B cell (primary cell): ENCODE measurements around the gene CFAP90. TPM values are rescaled to one million over a fixed set of nuclear protein-coding genes. Genes with fewer than 3 reads are reported as not detected.

Source experiments
- ATAC-seq: fragments of 200-7000 bp; cut with Tn5 transposase; one replicate; pipeline ENCODE4 v1.10.0; 2021; ENCODE audit warnings: low read depth, mild to moderate bottlenecking, moderate number of reproducible peaks, moderate library complexity
- CTCF ChIA-PET: fragments of 350-600 bp; sonication (Branson Sonifier 250); formaldehyde crosslinking; loops from one replicate; lab custom pipeline; 2021; ENCODE audit warnings: antibody characterized with exemption, inconsistent platforms; lab: Charles Lee
- POLR2A ChIA-PET: fragments of 350-600 bp; sonication (Branson Sonifier 250); formaldehyde crosslinking; loops from one replicate; lab custom pipeline; 2021; ENCODE audit warnings: antibody characterized with exemption; lab: Charles Lee
- DNase-seq: peaks from one replicate; pipeline ENCODE4 v3.0.0; 2013
- H2AFZ ChIP-seq: 2 replicates; pipeline ENCODE4 v1.6.1; 2012; ENCODE audit warnings: mild to moderate bottlenecking, low read depth, low read length; ENCODE audit not compliant: insufficient read depth, poor library complexity, severe bottlenecking
- H3K27ac ChIP-seq, 2 donors: 1 replicate in 1 of 2; 2 replicates in 1 of 2; pipeline ENCODE4 v1.5.1; 2012 to 2013; ENCODE audit warnings: low read length in 2 of 2, mild to moderate bottlenecking in 2 of 2, moderate library complexity in 1 of 2
- H3K27me3 ChIP-seq, 4 experiments: fragments of 200-600 bp in 1 of 4; sonication (generic) in 1 of 4; replicated peaks in 1 of 4; 1 replicate in 2 of 4; 2 replicates in 2 of 4; pipeline versions ENCODE4 v1.6.1 to v1.7.0; 2013 to 2016; ENCODE audit warnings: low read length in 3 of 4, mild to moderate bottlenecking in 2 of 4, mixed read lengths in 1 of 4, moderate library complexity in 1 of 4; ENCODE audit not compliant: insufficient read depth in 4 of 4, control insufficient read depth in 3 of 4; ENCODE audit errors: control extremely low read depth in 1 of 4
- H3K36me3 ChIP-seq, 2 experiments: replicated peaks in 1 of 2; 1 replicate in 1 of 2; 2 replicates in 1 of 2; pipeline versions ENCODE4 v1.6.1 to v1.7.1; 2013; ENCODE audit warnings: low read length in 1 of 2; ENCODE audit not compliant: insufficient read depth in 2 of 2, control insufficient read depth in 1 of 2; ENCODE audit errors: control extremely low read depth in 1 of 2, extremely low read depth in 1 of 2
- H3K4me1 ChIP-seq, 2 donors: fragments of 200-600 bp in 1 of 2; sonication (generic) in 1 of 2; 1 replicate in 1 of 2; 2 replicates in 1 of 2; pipeline versions ENCODE4 v1.5.1 to v1.6.1; 2013 to 2017; ENCODE audit warnings: low read length in 2 of 2; ENCODE audit not compliant: control insufficient read depth in 2 of 2, insufficient read depth in 2 of 2
- H3K4me2 ChIP-seq: replicated peaks from 2 replicates; pipeline ENCODE3; 2012; ENCODE audit warnings: mild to moderate bottlenecking, low read depth, low read length; ENCODE audit not compliant: poor library complexity, severe bottlenecking
- H3K4me3 ChIP-seq, 5 experiments: fragments of 200-600 bp in 1 of 5; sonication (generic) in 1 of 5; 1 replicate in 3 of 5; 2 replicates in 2 of 5; pipeline versions ENCODE4 v1.5.1 to v1.7.0; 2011 to 2016; ENCODE audit warnings: low read length in 4 of 5, mild to moderate bottlenecking in 4 of 5, low read depth in 2 of 5, control low read depth in 1 of 5, moderate library complexity in 1 of 5; ENCODE audit not compliant: insufficient read depth in 1 of 5; ENCODE audit errors: control extremely low read depth in 1 of 5, extremely low read depth in 1 of 5
- H3K79me2 ChIP-seq: fragments of 200-600 bp; sonication (generic); one replicate; pipeline ENCODE4 v1.6.0; 2016; ENCODE audit warnings: low read length; ENCODE audit not compliant: control insufficient read depth, insufficient read depth
- H3K9ac ChIP-seq: fragments of 200-600 bp; sonication (generic); 2 replicates; pipeline ENCODE4 v1.6.1; 2017; ENCODE audit warnings: mild to moderate bottlenecking, low read length, moderate library complexity
- H3K9me3 ChIP-seq, 3 donors: one replicate each; pipeline versions ENCODE4 v1.6.1 to v1.7.1; 2013; ENCODE audit warnings: low read length in 2 of 3; ENCODE audit not compliant: control insufficient read depth in 2 of 3, insufficient read depth in 1 of 3; ENCODE audit errors: control extremely low read depth in 1 of 3
- H4K20me1 ChIP-seq: 2 replicates; pipeline ENCODE4 v1.6.0; 2012; ENCODE audit warnings: mild to moderate bottlenecking, low read length; ENCODE audit not compliant: insufficient read depth, control insufficient read depth, poor library complexity, severe bottlenecking
- H3K27ac Mint-ChIP-seq: one replicate; pipeline ENCODE4 v1.8.0; 2021; ENCODE audit warnings: mixed read lengths
- H3K27me3 Mint-ChIP-seq: one replicate; pipeline ENCODE4 v1.8.0; 2021; ENCODE audit warnings: mixed read lengths
- H3K4me1 Mint-ChIP-seq: one replicate; pipeline ENCODE4 v1.8.0; 2021; ENCODE audit warnings: mixed read lengths
- H3K4me3 Mint-ChIP-seq: one replicate; pipeline ENCODE4 v1.8.0; 2021; ENCODE audit warnings: mixed read lengths
- H3K9me3 Mint-ChIP-seq: one replicate; pipeline ENCODE4 v1.8.0; 2022; ENCODE audit warnings: mixed read lengths; ENCODE audit not compliant: insufficient read depth
- EZH2 ChIP-seq: IDR thresholded peaks from 2 replicates; pipeline ENCODE4 v1.6.1; 2012; ENCODE audit warnings: borderline replicate concordance, low read depth, mild to moderate bottlenecking, moderate library complexity, low read length; ENCODE audit not compliant: insufficient read depth, poor library complexity, severe bottlenecking
- WGBS: methylation state at CpG from one replicate; pipeline ENCODE4 v1.1.5; 2013; ENCODE audit warnings: missing lambda C conversion rate; ENCODE audit not compliant: insufficient coverage; 5-methylcytosine and 5-hydroxymethylcytosine counted together
- intact Hi-C: fragments of 100-400 bp; cut with micrococcal nuclease; formaldehyde crosslinking; loops from one replicate; pipeline ENCODE4 v1.10.0; 2022
- polyA plus RNA-seq: library from polyadenylated mRNA; depleted of rRNA; stranded (reverse); fragments of >200 nt; gene quantifications from 2 replicates; pipeline ENCODE4 v1.2.3, GENCODE V29; 2012
- total RNA-seq, 2 donors: library from RNA; stranded (reverse); fragments of 120-200 nt in 1 of 2; gene quantifications; 1 replicate in 1 of 2; 2 replicates in 1 of 2; pipeline versions ENCODE4 v1.2.3 to v1.2.4, GENCODE V29; 2013 to 2022
- TF ChIP-seq, protein P1 (sequence below): fragments of 200-600 bp; IDR thresholded peaks from one replicate; pipeline ENCODE4 v1.8.0; 2022; ENCODE audit warnings: antibody characterized with exemption, mild to moderate bottlenecking

CFAP90 gene
- total and polyA plus RNA-seq, 2 donors (not counting 1 experiment from before 2014, with no cell fraction given): not detected

DNA sequence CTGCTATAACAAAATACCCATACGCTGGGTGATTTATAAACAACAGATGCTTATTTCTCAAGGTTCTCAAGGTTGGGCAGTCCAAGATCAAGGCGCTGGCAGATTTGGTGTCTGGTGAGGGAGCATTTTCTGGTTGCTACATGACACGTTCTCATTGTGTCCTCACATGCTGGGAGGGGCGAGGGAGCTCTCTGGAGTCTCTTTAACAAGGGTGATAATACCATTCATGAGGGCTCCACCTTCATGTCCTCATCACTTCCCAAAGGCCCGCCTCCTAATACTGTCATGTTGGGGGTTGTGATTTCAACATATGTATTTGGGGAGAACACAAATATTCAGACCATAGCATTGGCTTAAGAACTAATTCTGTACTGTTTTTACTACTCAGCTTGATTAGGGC is 4.6 kb downstream of the CFAP90 start:
- 92% methylated on average over 2 of the region's 5 CpGs for WGBS
- H3K9me3 ChIP-seq: peaks cover 0 to 10% (median 0%) of the 10 kb centered on the region in 3 donors
- no peak overlapping the region for H3K4me3 ChIP-seq
- H3K27ac ChIP-seq: no peak overlapping the region
- Mint-ChIP-seq H3K27ac (no peak overlapping the region), H3K9me3 (peaks cover under 1% of the 10 kb centered on the region), H3K27me3 (peaks cover 26% of the 10 kb centered on the region), H3K4me1 (peaks cover 17% of the 10 kb centered on the region), H3K4me3 (no peak overlapping the region)
- no peak overlapping the region for H3K9ac ChIP-seq
- TF ChIP-seq EZH2: no peak
- TF ChIP-seq, protein P1, sequence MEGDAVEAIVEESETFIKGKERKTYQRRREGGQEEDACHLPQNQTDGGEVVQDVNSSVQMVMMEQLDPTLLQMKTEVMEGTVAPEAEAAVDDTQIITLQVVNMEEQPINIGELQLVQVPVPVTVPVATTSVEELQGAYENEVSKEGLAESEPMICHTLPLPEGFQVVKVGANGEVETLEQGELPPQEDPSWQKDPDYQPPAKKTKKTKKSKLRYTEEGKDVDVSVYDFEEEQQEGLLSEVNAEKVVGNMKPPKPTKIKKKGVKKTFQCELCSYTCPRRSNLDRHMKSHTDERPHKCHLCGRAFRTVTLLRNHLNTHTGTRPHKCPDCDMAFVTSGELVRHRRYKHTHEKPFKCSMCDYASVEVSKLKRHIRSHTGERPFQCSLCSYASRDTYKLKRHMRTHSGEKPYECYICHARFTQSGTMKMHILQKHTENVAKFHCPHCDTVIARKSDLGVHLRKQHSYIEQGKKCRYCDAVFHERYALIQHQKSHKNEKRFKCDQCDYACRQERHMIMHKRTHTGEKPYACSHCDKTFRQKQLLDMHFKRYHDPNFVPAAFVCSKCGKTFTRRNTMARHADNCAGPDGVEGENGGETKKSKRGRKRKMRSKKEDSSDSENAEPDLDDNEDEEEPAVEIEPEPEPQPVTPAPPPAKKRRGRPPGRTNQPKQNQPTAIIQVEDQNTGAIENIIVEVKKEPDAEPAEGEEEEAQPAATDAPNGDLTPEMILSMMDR: no peak
- no peak overlapping the region for H2AFZ ChIP-seq
- H3K79me2 ChIP-seq: no peaks in the 10 kb centered on the region
- no peaks in the 10 kb centered on the region for H4K20me1 ChIP-seq
- peaks cover 22 to 24% of the 10 kb centered on the region in 2 donors for H3K4me1 ChIP-seq
- no peak for DNase-seq
- no peak for ATAC-seq
- intact Hi-C loops: no loop called here
- no peak overlapping the region for H3K4me2 ChIP-seq
- CTCF ChIA-PET: interaction anchor here (0.9 kb wide), 1 partner anchor 9 kb away, joined by 3 read pairs; no protein-coding TSS in a partner anchor
- POLR2A ChIA-PET: no interaction called here
- H3K27me3 ChIP-seq: peaks cover 0 to 26% (median 11%) of the 10 kb centered on the region in 4 experiments
- no peaks in the 10 kb centered on the region for H3K36me3 ChIP-seq

DNA sequence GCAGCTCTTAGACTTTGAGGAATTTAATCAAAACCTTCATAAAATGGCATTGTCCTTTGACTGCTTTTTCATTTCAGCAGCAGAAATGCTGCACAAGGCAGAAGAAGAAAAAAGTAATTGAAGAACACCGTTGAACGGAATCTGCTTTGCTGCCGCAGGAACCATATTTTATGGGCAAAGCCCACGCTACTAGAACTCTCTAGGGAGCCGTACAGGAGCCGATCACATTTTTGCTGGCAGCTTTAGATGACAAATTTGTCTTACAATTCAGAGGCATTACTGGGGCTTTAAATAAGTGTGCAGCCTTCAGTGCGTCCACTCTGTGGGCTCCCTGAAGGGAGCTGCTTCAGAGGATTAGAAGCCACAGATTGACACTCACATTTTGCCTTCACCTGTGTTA is 5.4 kb downstream of the CFAP90 start:
- Histone ChIP-seq H3K27me3 (peaks cover 0 to 22% (median 8%) of the 10 kb centered on the region in 4 experiments), H3K4me2 (no peak overlapping the region), H4K20me1 (no peaks in the 10 kb centered on the region), H3K9ac (no peak overlapping the region), H3K36me3 (no peaks in the 10 kb centered on the region), H3K4me1 (peaks cover 17 to 19% of the 10 kb centered on the region in 2 donors), H3K4me3 (no peak overlapping the region), H3K79me2 (no peaks in the 10 kb centered on the region), H3K27ac (no peak overlapping the region), H3K9me3 (peaks cover 0 to 6% (median 0%) of the 10 kb centered on the region in 3 donors), H2AFZ (no peak overlapping the region)
- 94% methylated on average over 5 of the region's 7 CpGs for WGBS
- Mint-ChIP-seq H3K4me3 (no peak overlapping the region), H3K4me1 (peaks cover 14% of the 10 kb centered on the region), H3K27ac (no peak overlapping the region), H3K27me3 (peaks cover 34% of the 10 kb centered on the region), H3K9me3 (peaks cover 2% of the 10 kb centered on the region)
- intact Hi-C loops: no loop called here
- DNase-seq (no peak), ATAC-seq (no peak)
- CTCF ChIA-PET: interaction anchor here (1.1 kb wide), 1 partner anchor 40 kb away, joined by 4 read pairs; no protein-coding TSS in a partner anchor
- TF ChIP-seq, protein P1: no peak
- TF ChIP-seq EZH2: no peak
- POLR2A ChIA-PET: no interaction called here
